GM08714 (cell line): ENCODE results near the gene AGTPBP1.

Experiments used
- H3K4me3 ChIP-seq: fragments of 200-500 bp; sonication (Bioruptor generic); 2 replicates; pipeline ENCODE4 v1.5.1; 2014; ENCODE audit warnings: mild to moderate bottlenecking, low read length, inconsistent platforms
- ZNF274 ChIP-seq: IDR thresholded peaks from 2 replicates; pipeline ENCODE4 v1.6.1; 2012; ENCODE audit warnings: mild to moderate bottlenecking, low read depth, low read length

Gene AGTPBP1

GRCh38 chr9:85702726-85703289 is 38.9 kb downstream of the AGTPBP1 start:
- H3K4me3 ChIP-seq = no peak overlapping the region
- no peak for TF ChIP-seq ZNF274

DNA sequence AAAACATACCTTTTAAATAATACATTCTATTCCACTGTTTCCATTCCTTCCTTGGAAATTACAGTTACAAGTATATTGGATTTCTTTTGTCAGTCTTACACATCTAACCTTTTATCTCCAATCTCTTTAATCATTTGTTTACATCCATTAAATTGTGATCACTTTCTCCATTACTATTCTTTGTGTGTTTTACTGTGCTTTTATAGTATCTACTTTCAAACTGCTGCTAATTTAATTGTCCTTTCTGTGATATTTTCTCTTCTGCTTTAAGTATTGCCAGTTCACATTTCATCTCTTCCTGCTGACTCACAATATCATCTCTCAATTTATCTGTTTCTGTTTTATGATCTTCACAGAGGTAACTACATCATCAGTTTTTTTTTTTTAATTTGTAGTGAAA is 39.6 kb downstream of the AGTPBP1 start:
- TF ChIP-seq ZNF274 = no peak
- H3K4me3 ChIP-seq = no peak overlapping the region

DNA sequence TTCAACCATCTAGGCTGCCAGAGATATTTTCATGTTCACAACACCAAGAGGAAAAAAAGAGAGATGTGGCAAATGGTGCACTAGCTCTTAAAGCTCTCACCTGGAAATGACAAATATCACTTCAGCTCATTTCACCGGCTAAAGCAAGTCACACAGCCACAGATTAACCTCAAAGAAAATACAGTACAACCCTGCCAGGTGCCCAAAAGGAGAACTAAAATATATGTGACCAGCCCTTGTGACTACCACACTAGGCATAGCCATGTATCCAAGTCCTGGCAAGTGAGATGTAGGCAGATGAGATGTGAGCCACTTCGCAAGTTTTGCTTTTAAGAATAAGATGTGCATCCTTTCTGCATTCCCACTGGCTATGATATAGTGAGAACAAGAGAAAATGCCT is 41.4 kb downstream of the AGTPBP1 start:
- H3K4me3 ChIP-seq = no peak overlapping the region
- no peak for TF ChIP-seq ZNF274

DNA sequence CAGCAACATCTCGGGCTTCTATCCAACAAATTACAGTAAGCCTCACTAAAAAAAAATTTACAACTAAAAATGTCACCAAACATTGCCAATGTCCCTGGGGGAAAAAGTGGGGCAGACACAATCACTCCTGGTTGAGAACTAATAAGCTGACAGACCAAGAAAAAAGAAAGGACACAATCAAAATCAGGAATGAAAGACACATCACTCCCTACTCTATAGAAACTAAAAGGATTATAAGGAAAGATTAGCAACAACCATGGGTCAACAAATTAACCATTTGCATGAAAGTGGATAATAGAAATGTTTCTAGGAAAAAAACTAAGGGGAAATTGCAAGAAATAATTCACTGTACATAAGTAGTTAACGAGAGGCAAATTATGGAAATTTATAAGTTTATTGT is 53.4 kb downstream of the AGTPBP1 start:
- H3K4me3 ChIP-seq = no peak overlapping the region
- no peak for TF ChIP-seq ZNF274

- no peak for TF ChIP-seq ZNF274
- no peak overlapping the region for H3K4me3 ChIP-seq
Observed at GRCh38 chr9:85685081-85685480, 56.7 kb downstream of the AGTPBP1 start.

- H3K4me3 ChIP-seq = no peak overlapping the region
- TF ChIP-seq ZNF274 = no peak
Observed at GRCh38 chr9:85676790-85677189, 65.0 kb downstream of the AGTPBP1 start.

GRCh38 chr9:85667374-85667773 is 74.4 kb downstream of the AGTPBP1 start:
- no peak overlapping the region for H3K4me3 ChIP-seq
- TF ChIP-seq ZNF274 = no peak

- H3K4me3 ChIP-seq = no peak overlapping the region
- no peak for TF ChIP-seq ZNF274
Observed at GRCh38 chr9:85666086-85666485, 75.7 kb downstream of the AGTPBP1 start.

- no peak overlapping the region for H3K4me3 ChIP-seq
- no peak for TF ChIP-seq ZNF274
Observed at GRCh38 chr9:85662573-85662972, 79.2 kb downstream of the AGTPBP1 start.

DNA sequence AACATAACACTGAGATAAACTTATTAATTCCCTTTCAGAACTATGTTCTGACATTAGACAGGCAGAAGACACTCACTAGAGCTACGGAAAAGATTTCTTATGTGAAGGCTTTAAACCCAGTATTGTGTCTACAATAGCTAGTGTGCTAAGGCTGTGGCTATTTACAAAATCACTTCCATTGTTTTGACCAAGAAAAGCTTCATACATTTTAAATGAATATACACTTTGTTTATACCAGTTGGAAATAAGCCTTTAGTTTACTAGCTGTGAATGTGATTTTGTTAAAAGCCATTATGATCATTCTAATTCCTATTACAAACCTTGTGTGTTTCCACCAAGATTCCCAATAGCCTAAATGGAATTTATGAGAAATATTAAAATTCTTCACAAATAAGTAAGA is 83.0 kb downstream of the AGTPBP1 start:
- H3K4me3 ChIP-seq = no peak overlapping the region
- TF ChIP-seq ZNF274 = no peak

- no peak for TF ChIP-seq ZNF274
- no peak overlapping the region for H3K4me3 ChIP-seq
Observed at GRCh38 chr9:85653153-85653552, 88.6 kb downstream of the AGTPBP1 start.

GRCh38 chr9:85647571-85647970 is 94.2 kb downstream of the AGTPBP1 start:
- no peak for TF ChIP-seq ZNF274
- H3K4me3 ChIP-seq = no peak overlapping the region

- no peak overlapping the region for H3K4me3 ChIP-seq
Observed at GRCh38 chr9:85645909-85646627, 95.7 kb downstream of the AGTPBP1 start.

DNA sequence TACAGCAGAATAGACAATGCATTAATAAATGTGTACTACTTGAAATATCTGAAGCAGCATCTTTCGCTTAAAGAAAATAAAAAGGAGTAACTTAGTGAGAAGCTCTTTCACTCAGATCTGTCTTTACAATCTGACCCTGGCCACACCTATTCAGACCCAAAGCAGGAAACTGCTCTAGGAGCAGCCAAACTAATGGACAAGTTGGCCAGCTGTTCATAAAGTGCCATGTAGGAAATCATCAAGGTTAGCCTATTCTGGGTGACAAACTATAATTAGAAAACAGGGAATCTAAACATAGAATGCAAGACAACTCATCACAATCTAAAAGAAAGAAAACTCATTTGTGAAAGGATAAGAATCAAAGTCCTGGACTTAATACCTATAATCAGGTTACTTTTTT is 101.3 kb downstream of the AGTPBP1 start:
- no peak for TF ChIP-seq ZNF274
- no peak overlapping the region for H3K4me3 ChIP-seq

More at GRCh38 chr9:85645909-85646627, 95.7 kb downstream of the AGTPBP1 start:
- TF ChIP-seq ZNF274 = no peak

GRCh38 chr9:85639675-85640186 is 102.0 kb downstream of the AGTPBP1 start:
- no peak overlapping the region for H3K4me3 ChIP-seq
- no peak for TF ChIP-seq ZNF274
